ENCODE data around the gene ALG12.

The ALG12 gene

GRCh38 chr22:49929994-49930575, 11.8 kb upstream of the ALG12 start:
- DNase-seq, result no peak

GRCh38 chr22:49929211-49929979, 11.2 kb upstream of the ALG12 start:
- peak; percentile 63 to 78 (median 66) for DNase-seq

- no peak for DNase-seq
Measured at GRCh38 chr22:49928555-49929210, 10.4 kb upstream of the ALG12 start.

GRCh38 chr22:49928185-49928495, 9.9 kb upstream of the ALG12 start:
- DNase-seq, result no peak

- DNase-seq, result no peak
Measured at GRCh38 chr22:49927483-49928184, 9.4 kb upstream of the ALG12 start.

GRCh38 chr22:49926916-49927315, 8.7 kb upstream of the ALG12 start:
- DNase-seq, result no peak

- peak in 3 of 4 experiments; percentile 25 to 59 (median 36) for DNase-seq
Measured at GRCh38 chr22:49925525-49926128, 7.4 kb upstream of the ALG12 start.

- DNase-seq, result no peak
Measured at GRCh38 chr22:49924113-49924833, 6.0 kb upstream of the ALG12 start.

- no peak for DNase-seq
Measured at GRCh38 chr22:49923445-49923844, 5.2 kb upstream of the ALG12 start.

GRCh38 chr22:49922926-49923325, 4.7 kb upstream of the ALG12 start:
- no peak for DNase-seq

GRCh38 chr22:49922484-49922883, 4.2 kb upstream of the ALG12 start:
- DNase-seq, result no peak

GRCh38 chr22:49921508-49922278, 3.5 kb upstream of the ALG12 start:
- no peak for DNase-seq

GRCh38 chr22:49920859-49921258, 2.6 kb upstream of the ALG12 start:
- no peak for DNase-seq

- no peak for DNase-seq
Measured at GRCh38 chr22:49918911-49919881, 958 bp upstream of the ALG12 start.

GRCh38 chr22:49916831-49917230, 1.4 kb downstream of the ALG12 start:
- no peak for DNase-seq

- no peak for DNase-seq
Measured at GRCh38 chr22:49915610-49916009, 2.6 kb downstream of the ALG12 start.

GRCh38 chr22:49914256-49914655, 4.0 kb downstream of the ALG12 start:
- DNase-seq, result no peak

GRCh38 chr22:49913446-49913845, 4.8 kb downstream of the ALG12 start:
- no peak for DNase-seq

GRCh38 chr22:49913026-49913425, 5.2 kb downstream of the ALG12 start:
- no peak for DNase-seq

- no peak for DNase-seq
Measured at GRCh38 chr22:49911881-49912625, 6.2 kb downstream of the ALG12 start.

Measured in activated naive CD4-positive, alpha-beta T cell (primary cell).